Endothelial cell of umbilical vein (primary cell): ENCODE measurements around the gene TTLL9. TPM values are rescaled to one million over a fixed set of nuclear protein-coding genes. Genes with fewer than 3 reads are reported as not detected.

Experiments
- BruUV-seq: library from RNA; stranded (reverse); fragments of 400-500 nt; replicated peaks from 2 replicates; lab custom pipeline; 2021; lab: Mats Ljungman, UMichigan
- CTCF ChIA-PET: fragments of 300-600, 350-600 bp; sonication (Branson Sonifier 250); formaldehyde crosslinking; loops from one replicate; lab custom pipeline; 2021; ENCODE audit warnings: antibody characterized with exemption, inconsistent platforms; lab: Charles Lee
- POLR2A ChIA-PET: fragments of 300-600, 350-600 bp; sonication (Branson Sonifier 250); formaldehyde crosslinking; loops from one replicate; lab custom pipeline; 2021; ENCODE audit warnings: antibody characterized with exemption, inconsistent platforms; lab: Charles Lee
- DNase-seq: peaks from one replicate; pipeline ENCODE4 v3.0.0-alpha.2; 2011; ENCODE audit warnings: low read depth, low spot score
- FAIRE-seq: peaks from 2 replicates; lab custom pipeline; 2011; peaks lifted over from hg19 to GRCh38; lab: Jason Lieb, UNC
- H2AFZ ChIP-seq: 2 replicates; pipeline ENCODE4 v1.6.0; 2012; ENCODE audit warnings: low read depth, low read length, control low read depth, inconsistent platforms
- H3K27ac ChIP-seq: 2 replicates; pipeline ENCODE4 v1.5.1; 2011; ENCODE audit warnings: low read depth, mild to moderate bottlenecking, control low read depth, low read length, moderate library complexity; ENCODE audit not compliant: insufficient read depth
- H3K27me3 ChIP-seq, 2 experiments: 2 replicates each; pipeline versions ENCODE4 v1.6.0 to v1.6.1; 2011; ENCODE audit warnings: low read length in 2 of 2, mixed read lengths in 1 of 2; ENCODE audit not compliant: control insufficient read depth in 2 of 2, insufficient read depth in 2 of 2
- H3K36me3 ChIP-seq, 2 experiments: 2 replicates in 1 of 2; 3 replicates in 1 of 2; pipeline ENCODE4 v1.5.1; 2011; ENCODE audit warnings: low read length in 2 of 2, mild to moderate bottlenecking in 1 of 2, moderate library complexity in 1 of 2; ENCODE audit not compliant: control insufficient read depth in 2 of 2, insufficient read depth in 2 of 2; ENCODE audit errors: extremely low read depth in 1 of 2
- H3K4me1 ChIP-seq: 3 replicates; pipeline ENCODE4 v1.5.1; 2011; ENCODE audit warnings: mild to moderate bottlenecking, low read length; ENCODE audit not compliant: control insufficient read depth, insufficient read depth; ENCODE audit errors: extremely low read depth
- H3K4me2 ChIP-seq: 2 replicates; pipeline ENCODE4 v1.6.1; 2011; ENCODE audit warnings: low read length, control low read depth, mixed read lengths; ENCODE audit not compliant: insufficient read depth
- H3K4me3 ChIP-seq, 3 experiments: fragments of 200-600 bp in 1 of 3; sonication (generic), shearing (Covaris generic) in 1 of 3; replicated peaks in 1 of 3; 2 replicates each; pipeline ENCODE4 v1.5.1; 2011 to 2016; ENCODE audit warnings: control low read depth in 3 of 3, low read length in 3 of 3, mild to moderate bottlenecking in 2 of 3, inconsistent platforms in 1 of 3, low read depth in 1 of 3, moderate library complexity in 1 of 3; ENCODE audit not compliant: insufficient read depth in 1 of 3
- H3K79me2 ChIP-seq: 2 replicates; pipeline ENCODE4 v1.6.0; 2012; ENCODE audit warnings: low read length, inconsistent platforms; ENCODE audit not compliant: control insufficient read depth, insufficient read depth
- H3K9ac ChIP-seq: replicated peaks from 2 replicates; pipeline ENCODE3; 2011; ENCODE audit warnings: low read length, control low read depth; ENCODE audit not compliant: insufficient read depth; ENCODE audit errors: extremely low read depth
- H3K9me1 ChIP-seq: replicated peaks from 3 replicates; pipeline ENCODE4 v1.6.0; 2011; ENCODE audit warnings: mild to moderate bottlenecking, low read length; ENCODE audit not compliant: control insufficient read depth, insufficient read depth; ENCODE audit errors: extremely low read depth
- H3K9me3 ChIP-seq: replicated peaks from 2 replicates; pipeline ENCODE4 v1.5.1; 2012; ENCODE audit warnings: low read length, inconsistent platforms; ENCODE audit not compliant: control insufficient read depth, insufficient read depth
- H4K20me1 ChIP-seq: replicated peaks from 2 replicates; pipeline ENCODE3; 2011; ENCODE audit warnings: mild to moderate bottlenecking, low read length; ENCODE audit not compliant: control insufficient read depth, insufficient read depth; ENCODE audit errors: extremely low read depth
- EZH2 ChIP-seq: IDR thresholded peaks from 2 replicates; pipeline ENCODE4 v1.6.1; 2012; ENCODE audit warnings: borderline replicate concordance, low read depth, mild to moderate bottlenecking, moderate library complexity, low read length, inconsistent platforms; ENCODE audit not compliant: severe bottlenecking
- GATA2 ChIP-seq: IDR thresholded peaks from 2 replicates; pipeline ENCODE4 v1.7.0; 2011; ENCODE audit warnings: low read depth, mild to moderate bottlenecking, moderate library complexity, mixed read lengths, low read length; ENCODE audit not compliant: insufficient read length, insufficient read depth
- JUN ChIP-seq: IDR thresholded peaks from 2 replicates; pipeline ENCODE4 v1.6.1; 2011; ENCODE audit warnings: borderline replicate concordance, low read depth; ENCODE audit not compliant: insufficient read length, insufficient read depth
- MAX ChIP-seq: IDR thresholded peaks from 2 replicates; pipeline ENCODE4 v1.6.1; 2011; ENCODE audit not compliant: insufficient read depth, insufficient read length
- MYC ChIP-seq: IDR thresholded peaks from one replicate; pipeline ENCODE4 v1.6.1; 2011; ENCODE audit warnings: mild to moderate bottlenecking, low read depth, low read length
- POLR2A ChIP-seq: IDR thresholded peaks from 2 replicates; pipeline ENCODE4 v1.6.1; 2012; ENCODE audit warnings: low read depth, mild to moderate bottlenecking, control low read depth, low read length
- dilution Hi-C: fragments of 300-500 bp; cut with MboI; formaldehyde crosslinking; loops from one replicate; pipeline ENCODE4 v1.15.0; 2019; ENCODE audit warnings: low sequenced_read_pairs; ENCODE audit not compliant: extremely low pct_ligation_motif_present
- intact Hi-C: fragments of 100-400 bp; cut with micrococcal nuclease; formaldehyde crosslinking; loops from one replicate; pipeline ENCODE4 v1.10.0; 2022
- polyA plus RNA-seq, 4 experiments: library from polyadenylated mRNA; depleted of rRNA in 3 of 4; stranded (reverse) in 3 of 4; unstranded in 1 of 4; fragments of >200 nt; gene quantifications; 2 replicates each; pipeline versions ENCODE4 v1.2.1 to v1.2.3, GENCODE V29; 2011 to 2012; ENCODE audit warnings: missing spikeins in 1 of 4
- total RNA-seq: library from RNA; stranded (reverse); gene quantifications from 2 replicates; pipeline ENCODE4 v1.2.3, GENCODE V29; 2021

Gene TTLL9
- total and polyA plus RNA-seq, 2 donors (not counting 3 experiments of a cell fraction or from before 2014, with no cell fraction given), result 0.03 TPM; not detected in 1

DNA sequence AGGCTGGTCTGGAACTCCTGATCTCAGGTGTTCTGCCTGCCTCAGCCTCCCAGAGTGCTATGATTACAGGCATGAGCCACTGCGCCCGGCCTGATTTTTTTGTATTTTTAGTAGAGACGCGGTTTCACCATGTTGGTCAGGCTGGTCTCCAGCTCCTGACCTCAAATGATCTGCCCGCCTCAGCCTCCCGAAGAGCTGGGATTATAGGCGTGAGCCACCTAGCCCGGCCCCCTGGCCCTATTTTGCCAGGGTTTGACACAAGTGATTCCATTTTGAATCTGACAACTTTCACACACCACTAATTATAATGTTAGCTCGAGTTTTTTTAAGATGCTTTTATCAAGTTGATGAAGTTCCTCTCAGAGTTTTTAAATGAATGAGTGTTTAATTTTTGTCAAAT is 25.6 kb downstream of the TTLL9 start:
- intact Hi-C loops, result no loop called here
- H3K27ac ChIP-seq, result no peak overlapping the region
- no peaks in the 10 kb centered on the region for H3K9me3 ChIP-seq
- TF ChIP-seq MAX (no peak), MYC (no peak), EZH2 (no peak), POLR2A (no peak), GATA2 (no peak), JUN (no peak)
- dilution Hi-C loops, result no loop called here
- H3K36me3 ChIP-seq, result no peaks in the 10 kb centered on the region
- H3K4me1 ChIP-seq, result no peaks in the 10 kb centered on the region
- ChIA-PET CTCF (interaction anchor here (1.2 kb wide), 1 partner anchor 10 kb away, joined by 5 read pairs; no protein-coding TSS in a partner anchor), POLR2A (no interaction called here)
- H3K9me1 ChIP-seq, result no peaks in the 10 kb centered on the region
- H2AFZ ChIP-seq, result no peak overlapping the region
- BruUV-seq, result no TSS peak
- no peaks in the 10 kb centered on the region for H4K20me1 ChIP-seq
- H3K4me3 ChIP-seq, result no peak overlapping the region
- no peaks in the 10 kb centered on the region for H3K79me2 ChIP-seq
- no peak overlapping the region for H3K9ac ChIP-seq
- peaks cover 2 to 8% of the 10 kb centered on the region in 2 experiments for H3K27me3 ChIP-seq
- DNase-seq (no peak), FAIRE-seq (no peak)
- H3K4me2 ChIP-seq, result no peak overlapping the region

- H3K9me1 ChIP-seq, result no peaks in the 10 kb centered on the region
- dilution Hi-C loops (no loop called here), intact Hi-C loops (no loop called here)
- no peak overlapping the region for H3K4me3 ChIP-seq
- H3K79me2 ChIP-seq, result no peaks in the 10 kb centered on the region
- no peak for DNase-seq
- CTCF ChIA-PET, result interaction anchor here (1.0 kb wide), 1 partner anchor 18 kb away, joined by 3 read pairs; no protein-coding TSS in a partner anchor
- H3K27me3 ChIP-seq, result peaks cover 2 to 8% of the 10 kb centered on the region in 2 experiments
- no peak overlapping the region for H3K9ac ChIP-seq
- no peak for FAIRE-seq
- no peak overlapping the region for H3K4me2 ChIP-seq
- no peak overlapping the region for H3K27ac ChIP-seq
- no peaks in the 10 kb centered on the region for H3K36me3 ChIP-seq
- no peaks in the 10 kb centered on the region for H4K20me1 ChIP-seq
- no peaks in the 10 kb centered on the region for H3K4me1 ChIP-seq
- POLR2A ChIA-PET, result no interaction called here
- BruUV-seq, result no TSS peak
- no peaks in the 10 kb centered on the region for H3K9me3 ChIP-seq
- no peak overlapping the region for H2AFZ ChIP-seq
- no peak for TF ChIP-seq MYC
Observed at GRCh38 chr20:31897541-31897940, 27.1 kb downstream of the TTLL9 start.
